ENCODE data around the gene FAIM.

- TF ChIP-seq GATA2 (IDR thresholded peaks at IDR 0.05; ENCODE audit: low read depth, low read length), result no peak
- no peak for TF ChIP-seq GATA3 (IDR thresholded peaks at IDR 0.05; ENCODE audit: low read depth, low read length)
Observed at GRCh38 chr3:138670407-138670806, 61.8 kb downstream of the FAIM start.
